ENCODE measurements around the gene BRICD5. TPM values are rescaled to one million over a fixed set of nuclear protein-coding genes. Genes with fewer than 3 reads are reported as not detected.
"Not testable (repeated sequence)": the region's sequence is repeated elsewhere in the genome, so short reads cannot be mapped to it uniquely, and the experiment has no call there.

Gene BRICD5
- polyA plus RNA-seq (ENCODE audit: insufficient read length in 4 of 4) = 10 to 100 TPM in 1 of 4 donors, 1 to 10 TPM in 3; 3.5 to 11.6 (median 8.2) TPM

DNA sequence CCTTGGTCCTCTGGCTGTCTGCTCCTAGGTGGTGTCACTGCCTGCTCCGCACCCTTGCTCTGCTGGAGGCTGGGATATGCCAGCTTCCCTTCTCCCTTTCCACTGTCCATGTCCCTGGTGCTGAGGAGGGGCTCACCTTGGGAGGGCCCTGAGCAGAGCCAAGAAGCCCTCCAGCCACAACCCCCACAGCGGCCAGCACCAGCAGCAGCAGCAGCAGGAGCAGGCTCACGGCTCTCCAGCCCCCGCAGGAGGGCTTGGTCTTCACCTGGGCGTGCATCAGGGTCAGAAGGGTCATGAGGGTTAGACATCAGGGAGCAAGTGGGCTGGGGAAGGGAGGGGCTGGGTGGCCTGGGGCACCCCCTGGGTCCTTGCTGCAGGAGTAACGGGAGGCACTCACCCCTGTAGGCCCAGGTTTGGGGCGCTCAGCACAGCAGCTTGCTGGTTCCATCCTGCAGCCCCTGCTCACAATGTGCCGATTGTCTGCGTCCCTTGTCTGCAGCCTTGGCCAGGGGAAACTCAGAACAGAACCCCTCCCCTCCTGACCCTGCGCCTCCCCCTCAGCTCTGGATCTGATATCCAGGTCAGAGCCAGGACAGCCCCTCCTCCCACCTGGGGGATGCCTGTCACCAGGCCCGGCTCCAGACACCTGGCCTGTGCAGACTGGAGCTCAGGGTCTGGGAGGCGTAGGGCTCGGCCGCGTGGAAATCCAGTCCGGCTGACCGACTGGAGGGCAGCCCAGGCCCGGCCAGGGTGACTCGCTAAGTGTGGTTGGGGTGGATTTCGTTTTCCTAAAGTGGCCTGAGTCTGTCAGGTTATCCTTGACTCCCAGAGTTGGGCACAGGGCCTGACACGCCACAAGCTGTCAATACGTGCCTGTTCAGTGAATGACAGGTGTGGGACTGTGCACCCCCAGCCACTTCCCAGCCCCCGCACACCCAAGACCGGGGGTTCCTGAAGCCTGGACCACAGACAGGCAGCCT is at the start of gene BRICD5:
Gene BRICD5 (minus strand): TSS at position 478 of the 980 bp plus-strand sequence. CDS start 30 bp downstream, at position 448.
- no peak for DNase-seq (ENCODE audit: low read depth in 4 of 4, low spot score in 2 of 4)

DNA sequence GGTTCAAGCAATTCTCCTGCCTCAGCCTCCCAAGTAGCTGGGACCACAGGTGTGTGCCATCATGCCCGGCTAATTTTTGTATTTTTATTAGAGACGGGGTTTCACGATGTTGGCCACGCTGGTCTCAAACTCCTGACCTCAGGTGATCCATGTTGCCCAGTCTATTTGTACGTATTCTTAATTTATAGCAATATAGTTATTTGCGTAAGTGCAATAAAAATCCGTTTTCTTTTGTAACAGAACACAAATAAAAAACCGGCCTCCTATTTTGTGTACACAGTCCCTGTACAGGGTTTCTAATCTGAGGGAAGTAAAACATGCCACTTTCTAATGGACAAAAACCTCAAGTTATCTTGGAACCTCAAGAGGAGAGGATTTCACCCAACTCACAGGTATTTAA is 49.6 kb upstream of the BRICD5 start:
- no peak for DNase-seq (ENCODE audit: low read depth in 4 of 4, low spot score in 2 of 4)

- not testable (repeated sequence) for DNase-seq (ENCODE audit: low read depth in 4 of 4, low spot score in 2 of 4)
Observed at GRCh38 chr16:2258530-2258929, 47.9 kb upstream of the BRICD5 start.

DNA sequence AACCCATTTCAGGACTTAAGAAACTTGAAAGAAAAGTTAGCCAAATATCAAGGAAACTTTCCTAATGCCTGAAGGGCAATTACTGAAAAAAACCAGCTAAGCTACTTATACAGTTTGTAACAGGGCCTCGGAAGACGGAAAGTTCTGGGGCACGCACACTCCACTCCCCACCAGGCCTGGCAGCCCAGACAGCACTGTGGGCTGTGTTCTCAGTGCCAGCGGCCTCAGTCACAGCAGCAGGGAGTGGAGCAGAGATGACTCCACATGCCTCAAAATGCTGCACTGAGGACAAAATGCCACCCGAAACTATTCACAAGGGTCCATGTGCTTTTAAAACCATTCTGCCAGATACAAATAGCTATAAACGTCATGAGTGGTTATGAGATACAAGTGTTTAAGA is 47.1 kb upstream of the BRICD5 start:
- DNase-seq (ENCODE audit: low read depth in 4 of 4, low spot score in 2 of 4) = no peak

GRCh38 chr16:2256531-2257140 is 46.0 kb upstream of the BRICD5 start:
- DNase-seq (ENCODE audit: low read depth in 4 of 4, low spot score in 2 of 4) = no peak

DNA sequence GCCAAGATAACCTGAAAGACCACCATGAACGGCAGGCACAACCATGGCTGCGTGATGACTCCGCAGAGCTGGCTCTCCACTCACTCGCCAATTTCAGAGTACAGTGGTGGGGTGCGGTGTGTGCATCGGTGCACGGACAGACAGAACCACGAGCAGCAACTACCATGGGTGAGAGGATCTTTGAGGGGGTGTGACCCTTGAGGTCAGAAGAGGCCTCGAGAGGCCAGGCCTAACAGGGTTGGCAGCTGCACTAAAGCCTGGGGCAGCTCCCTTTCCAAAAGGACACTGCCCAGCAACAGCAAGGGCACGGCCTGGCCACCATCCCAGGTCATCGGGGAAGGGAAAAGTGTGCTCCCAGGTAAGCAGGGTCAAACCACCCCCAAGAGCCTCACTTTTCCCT is 42.6 kb upstream of the BRICD5 start:
- no peak for DNase-seq (ENCODE audit: low read depth in 4 of 4, low spot score in 2 of 4)

GRCh38 chr16:2252806-2253148 is 42.1 kb upstream of the BRICD5 start:
- DNase-seq (ENCODE audit: low read depth in 4 of 4, low spot score in 2 of 4) = no peak

DNA sequence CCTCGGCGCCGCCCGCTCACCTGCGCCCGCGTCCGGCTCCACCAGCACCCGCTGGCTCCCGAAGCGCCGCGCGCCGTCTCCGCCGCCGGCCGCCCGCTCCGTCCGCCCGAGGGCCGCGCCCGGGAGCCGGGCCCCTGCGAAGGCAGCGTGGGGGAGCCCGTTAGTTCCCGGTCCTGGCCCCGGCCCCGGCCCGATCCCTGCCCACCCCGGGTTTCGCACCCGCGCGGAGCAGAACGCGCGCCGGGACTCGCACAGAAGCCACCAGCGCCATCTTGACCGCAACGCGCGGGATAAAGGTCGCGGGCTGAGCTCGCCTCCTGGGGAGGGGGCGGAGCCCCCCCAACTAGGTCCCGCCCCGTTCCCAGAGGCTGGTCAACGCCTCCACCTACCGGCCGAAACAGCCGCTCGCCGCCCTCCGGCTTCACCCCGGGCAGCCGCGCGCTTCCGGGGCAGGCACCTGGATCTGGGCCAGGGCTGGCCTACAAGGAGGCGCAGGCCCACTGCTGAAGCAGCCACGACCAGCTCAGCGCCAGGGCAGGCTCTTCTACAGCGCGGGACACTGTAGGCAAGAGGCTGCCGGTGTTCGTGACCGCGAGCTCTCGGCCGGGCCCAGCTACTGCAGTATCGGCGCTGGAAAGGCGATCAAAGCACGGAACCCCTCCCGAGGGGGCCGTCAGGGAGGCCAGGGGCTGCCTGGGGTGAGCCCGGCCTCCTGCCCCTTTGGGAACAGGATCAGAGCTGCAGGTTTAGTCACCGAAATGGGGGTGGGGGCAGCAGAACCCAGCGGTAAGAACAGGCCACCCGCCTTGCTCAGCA is 40.8 kb upstream of the BRICD5 start, which contains the start of gene ECI1:
Gene ECI1 (minus strand): TSS at position 292 of the 816 bp plus-strand sequence. CDS start 21 bp downstream, at position 271.
- DNase-seq (ENCODE audit: low read depth in 4 of 4, low spot score in 2 of 4) = peak in 3 of 4 donors; percentile 82 to 86 (median 82)

DNA sequence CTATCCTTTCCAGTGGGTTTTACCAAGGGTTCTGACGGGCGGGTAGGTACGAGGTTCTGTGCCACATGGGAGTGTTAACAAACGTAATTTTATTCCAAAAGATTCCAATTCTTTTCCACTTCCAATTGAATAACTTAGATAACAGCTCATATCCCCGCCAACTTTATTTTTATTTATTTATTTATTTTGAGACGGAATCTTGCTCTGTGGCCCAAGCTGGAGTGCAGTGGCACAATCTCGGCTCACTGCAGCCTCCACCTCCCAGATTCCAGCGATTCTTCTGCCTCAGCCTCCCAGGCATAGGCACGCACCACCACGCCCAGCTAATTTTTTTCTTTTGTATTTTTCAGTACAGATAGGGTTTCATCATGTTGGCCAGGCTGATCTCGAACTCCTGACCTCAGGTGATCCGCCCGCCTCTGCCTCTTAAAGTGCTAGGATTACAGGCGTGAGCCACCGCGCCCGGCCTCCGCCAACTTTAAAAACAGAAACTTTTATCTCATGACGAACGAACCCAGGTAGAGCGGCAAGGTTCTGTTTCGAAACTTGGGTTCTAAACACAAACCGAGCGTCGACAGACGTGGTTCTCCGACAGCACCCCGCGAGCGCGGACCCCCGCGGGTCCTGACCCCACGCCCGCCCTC is 40.1 kb upstream of the BRICD5 start:
- no peak for DNase-seq (ENCODE audit: low read depth in 4 of 4, low spot score in 2 of 4)

DNA sequence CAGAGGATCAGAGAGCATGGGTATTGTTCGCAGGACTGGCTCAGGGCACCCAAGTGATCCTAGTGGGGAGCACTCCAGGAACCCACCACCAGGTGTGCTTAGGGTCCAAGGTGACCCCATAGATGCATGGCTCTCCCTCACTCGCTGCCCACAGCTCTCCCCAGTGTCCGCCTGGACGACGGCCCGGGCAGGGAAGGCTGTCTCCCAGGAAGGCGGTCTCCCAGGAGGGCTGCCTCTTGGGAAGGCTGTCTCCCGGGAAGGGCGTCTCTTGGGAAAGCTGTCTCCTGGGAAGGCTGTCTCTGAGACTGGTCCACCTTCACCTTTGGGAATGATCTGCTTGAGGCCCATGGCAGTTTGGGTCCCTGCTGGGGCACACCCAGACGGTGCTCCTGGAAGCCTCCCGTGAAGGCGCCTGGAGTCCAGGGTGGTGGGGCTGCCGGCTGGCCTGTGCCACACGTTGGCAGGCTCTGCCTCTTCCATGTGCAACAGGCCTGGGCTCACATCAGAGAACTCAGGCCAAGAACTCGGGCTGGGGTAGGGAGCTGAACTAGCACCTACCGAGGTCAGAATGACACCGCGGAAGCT is 35.7 kb upstream of the BRICD5 start:
- DNase-seq (ENCODE audit: low read depth in 4 of 4, low spot score in 2 of 4) = no peak

- no peak for DNase-seq (ENCODE audit: low read depth in 4 of 4, low spot score in 2 of 4)
Observed at GRCh38 chr16:2244926-2245795, 34.5 kb upstream of the BRICD5 start.

DNA sequence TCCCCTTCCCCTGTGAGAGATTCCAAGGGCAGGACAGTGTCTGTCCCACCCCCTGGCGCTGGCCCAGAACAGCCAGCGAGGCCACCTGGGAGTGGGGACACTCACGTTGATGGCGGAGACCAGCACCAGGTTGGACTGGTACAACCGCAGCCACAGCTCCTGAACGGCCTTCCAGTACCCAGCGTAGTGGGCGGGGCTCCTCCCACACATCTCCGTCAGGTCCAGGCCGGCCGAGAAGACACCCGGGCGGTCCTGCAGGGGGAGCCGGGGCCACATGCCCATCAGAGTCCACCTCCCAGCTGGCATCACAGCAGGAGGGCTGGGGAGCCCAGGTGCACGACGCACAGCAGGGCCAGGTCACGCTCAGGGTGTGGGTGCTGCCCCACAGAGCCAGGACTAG is 33.6 kb upstream of the BRICD5 start:
- DNase-seq (ENCODE audit: low read depth in 4 of 4, low spot score in 2 of 4) = no peak

DNA sequence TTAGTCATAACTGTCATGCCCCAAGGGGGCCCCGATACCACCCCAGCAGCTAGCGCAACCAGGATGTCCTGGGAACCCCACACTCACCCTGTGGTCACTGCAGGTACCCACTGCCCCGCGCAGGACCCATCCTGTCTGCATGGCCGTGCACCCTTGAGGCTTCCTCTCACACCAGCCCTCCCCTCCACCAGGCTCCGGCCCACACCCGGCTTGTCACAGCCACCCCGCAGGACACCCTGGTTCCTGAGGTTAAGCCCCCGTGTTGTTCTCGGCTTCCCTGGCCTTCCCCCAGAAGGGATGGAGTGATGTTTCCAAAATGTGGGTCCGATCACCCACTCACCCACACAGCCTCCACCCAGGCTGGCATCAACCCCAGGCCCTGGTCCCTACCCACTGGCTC is 33.1 kb upstream of the BRICD5 start:
- no peak for DNase-seq (ENCODE audit: low read depth in 4 of 4, low spot score in 2 of 4)

DNA sequence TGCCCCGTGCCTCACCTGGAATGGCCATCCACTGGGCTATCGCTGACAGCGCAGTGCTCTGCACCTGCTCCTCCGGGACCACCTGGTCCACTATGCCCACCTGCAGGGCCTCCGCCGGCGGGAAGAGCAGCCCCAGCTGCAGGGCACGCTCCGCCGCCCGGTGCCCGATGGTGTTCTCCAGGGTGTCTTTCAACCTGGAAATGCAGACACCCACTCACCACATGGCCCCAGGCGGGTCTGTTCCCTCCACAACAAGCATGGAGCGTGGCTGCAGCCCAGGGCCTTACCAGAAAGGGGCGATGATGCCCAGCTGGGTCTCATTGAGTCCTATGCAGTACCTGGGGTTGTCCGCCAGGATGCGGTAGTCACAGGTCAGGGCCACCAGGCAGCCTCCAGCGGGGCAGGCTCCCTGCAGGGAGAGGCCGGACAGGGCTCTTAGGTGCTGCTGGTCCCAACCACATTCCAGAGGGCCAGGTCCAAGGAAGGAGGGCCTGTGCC is 32.4 kb upstream of the BRICD5 start:
- no peak for DNase-seq (ENCODE audit: low read depth in 4 of 4, low spot score in 2 of 4)

GRCh38 chr16:2242598-2242997 is 31.9 kb upstream of the BRICD5 start:
- no peak for DNase-seq (ENCODE audit: low read depth in 4 of 4, low spot score in 2 of 4)

GRCh38 chr16:2240331-2240730 is 29.7 kb upstream of the BRICD5 start:
- not testable (repeated sequence) for DNase-seq (ENCODE audit: low read depth in 4 of 4, low spot score in 2 of 4)

- DNase-seq (ENCODE audit: low read depth in 4 of 4, low spot score in 2 of 4) = no peak
Observed at GRCh38 chr16:2238838-2239675, 28.4 kb upstream of the BRICD5 start.

Data from left renal cortex interstitium (tissue), 4 donors.